ENCODE data around the gene ARHGAP22. TPM values are rescaled to one million over a fixed set of nuclear protein-coding genes. Genes with fewer than 3 reads are reported as not detected.

Gene ARHGAP22
- total RNA-seq, 4 donors from 2014 or later = 7.7 to 16.5 (median 14.3) TPM

GRCh38 chr10:48497780-48498770, 106.8 kb downstream of the ARHGAP22 start:
- TF ChIP-seq EP300 (IDR thresholded peaks at IDR 0.05) (no peak), POLR2A (IDR thresholded peaks at IDR 0.05) (no peak), CTCF (IDR thresholded peaks at IDR 0.05) (no peak)
- H3K27me3 ChIP-seq = no peaks in the 10 kb centered on the region
- peaks cover 0 to 9% (median 0%) of the 10 kb centered on the region in 4 donors for H3K4me1 ChIP-seq
- WGBS, 2 donors = 87 to 88% methylated on average over 17 of the region's 17 CpGs
- H3K36me3 ChIP-seq = no peaks in the 10 kb centered on the region
- no peak for DNase-seq (ENCODE audit: low spot score in 2 of 2)
- no peak overlapping the region for H3K27ac ChIP-seq
- no peak overlapping the region for H3K4me3 ChIP-seq
- H3K9me3 ChIP-seq = no peaks in the 10 kb centered on the region

- no peak for DNase-seq (ENCODE audit: low spot score in 2 of 2)
- Histone ChIP-seq H3K27me3 (no peaks in the 10 kb centered on the region), H3K4me1 (peaks cover 0 to 9% (median 0%) of the 10 kb centered on the region in 4 donors), H3K36me3 (no peaks in the 10 kb centered on the region), H3K4me3 (no peak overlapping the region), H3K27ac (no peak overlapping the region), H3K9me3 (no peaks in the 10 kb centered on the region)
- TF ChIP-seq EP300 (IDR thresholded peaks at IDR 0.05) (no peak), POLR2A (IDR thresholded peaks at IDR 0.05) (no peak), CTCF (IDR thresholded peaks at IDR 0.05) (no peak)
- WGBS, 2 donors = 35 to 45% methylated on average over 11 of the region's 12 CpGs
Measured at GRCh38 chr10:48496831-48497779, 107.8 kb downstream of the ARHGAP22 start.

- H3K36me3 ChIP-seq = no peaks in the 10 kb centered on the region
- H3K4me1 ChIP-seq = peaks cover 0 to 9% (median 0%) of the 10 kb centered on the region in 4 donors
- no peaks in the 10 kb centered on the region for H3K27me3 ChIP-seq
- no peaks in the 10 kb centered on the region for H3K9me3 ChIP-seq
- no peak overlapping the region for H3K27ac ChIP-seq
- 87 to 90% methylated on average over 10 of the region's 10 CpGs for WGBS, 2 donors
- no peak for DNase-seq (ENCODE audit: low spot score in 2 of 2)
- H3K4me3 ChIP-seq = no peak overlapping the region
- TF ChIP-seq CTCF (IDR thresholded peaks at IDR 0.05) (no peak), EP300 (IDR thresholded peaks at IDR 0.05) (no peak), POLR2A (IDR thresholded peaks at IDR 0.05) (no peak)
Measured at GRCh38 chr10:48496105-48496830, 108.6 kb downstream of the ARHGAP22 start.

- Histone ChIP-seq H3K4me3 (no peak overlapping the region), H3K27me3 (no peaks in the 10 kb centered on the region), H3K27ac (no peak overlapping the region), H3K36me3 (no peaks in the 10 kb centered on the region), H3K9me3 (no peaks in the 10 kb centered on the region), H3K4me1 (peaks cover 0 to 9% (median 0%) of the 10 kb centered on the region in 4 donors)
- DNase-seq (ENCODE audit: low spot score in 2 of 2) = no peak
- no peak for TF ChIP-seq POLR2A (IDR thresholded peaks at IDR 0.05)
- TF ChIP-seq EP300 (IDR thresholded peaks at IDR 0.05) = no peak
- TF ChIP-seq CTCF (IDR thresholded peaks at IDR 0.05) = no peak
- 80 to 82% methylated on average over 11 of the region's 11 CpGs for WGBS, 2 donors
Measured at GRCh38 chr10:48495282-48496045, 109.4 kb downstream of the ARHGAP22 start.

Data from tibial nerve (tissue), 4 donors.